Activated T-cell treated with anti-CD3 and anti-CD28 coated beads for 48 hours (primary cell): ENCODE results near the gene LEFTY1.
A peak's percentile ranks its signal among the peaks of the same experiment; 100 is the strongest.
"Not testable (repeated sequence)": the region's sequence is repeated elsewhere in the genome, so short reads cannot be mapped to it uniquely, and the experiment has no call there.

ENCODE experiments used
- DNase-seq: peaks from one replicate; pipeline ENCODE4 v3.0.0-alpha.2; 2020; ENCODE audit warnings: low read depth

The LEFTY1 gene

GRCh38 chr1:225887554-225888288, 1.2 kb downstream of the LEFTY1 start:
- DNase-seq, result not testable (repeated sequence)

- DNase-seq, result no peak
Measured at GRCh38 chr1:225887030-225887314, 2.0 kb downstream of the LEFTY1 start.

GRCh38 chr1:225886159-225887029, 2.6 kb downstream of the LEFTY1 start:
- DNase-seq, result no peak

- DNase-seq, result no peak
Measured at GRCh38 chr1:225885336-225885735, 3.6 kb downstream of the LEFTY1 start.

GRCh38 chr1:225883616-225884265, 5.2 kb downstream of the LEFTY1 start:
- no peak for DNase-seq

DNA sequence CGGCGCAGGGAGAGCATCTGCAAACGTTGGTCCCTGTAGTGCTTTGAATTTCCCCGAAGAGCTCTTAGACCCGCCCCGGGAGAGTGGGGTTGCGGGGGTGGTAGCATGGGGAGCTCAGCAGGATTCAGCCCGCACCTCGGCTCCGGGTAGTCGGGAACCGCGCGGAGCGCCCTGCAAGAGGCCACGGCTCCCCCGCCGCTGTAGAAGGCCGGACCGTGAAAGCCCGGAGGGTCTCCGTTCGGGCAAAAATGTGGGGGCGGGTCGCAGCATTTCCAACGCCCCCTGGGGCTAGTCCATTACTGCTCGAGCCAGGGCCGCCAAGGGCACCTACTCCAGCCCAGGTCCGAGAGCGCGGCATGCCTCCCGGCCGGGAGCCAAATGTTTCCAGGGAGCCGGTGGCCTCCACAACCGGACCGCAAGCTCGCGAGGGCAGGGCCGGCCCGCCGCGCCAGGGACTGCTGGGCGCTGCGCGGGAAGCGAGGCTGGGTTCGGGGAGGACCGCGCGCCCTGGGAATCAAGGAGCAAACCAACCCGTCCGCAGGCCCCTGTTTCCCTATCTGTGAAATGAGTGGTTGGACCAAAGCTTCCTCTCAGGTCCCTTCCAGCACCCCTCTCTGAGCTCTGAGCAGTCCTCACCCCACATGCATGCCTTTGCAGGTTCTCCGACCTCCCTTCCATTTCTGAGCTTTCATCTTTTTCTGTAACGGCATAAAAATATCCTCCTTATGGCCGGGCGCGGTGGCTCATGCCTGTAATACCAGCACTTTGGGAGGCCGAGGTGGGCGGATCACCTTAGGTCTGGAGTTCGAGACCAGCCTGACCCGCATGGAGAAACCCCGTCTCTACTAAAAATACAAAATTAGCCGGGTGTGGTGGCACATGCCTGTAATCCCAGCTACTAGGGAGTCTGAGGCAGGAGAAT, 6.0 kb downstream of the LEFTY1 start:
- peak; percentile 43 for DNase-seq

DNA sequence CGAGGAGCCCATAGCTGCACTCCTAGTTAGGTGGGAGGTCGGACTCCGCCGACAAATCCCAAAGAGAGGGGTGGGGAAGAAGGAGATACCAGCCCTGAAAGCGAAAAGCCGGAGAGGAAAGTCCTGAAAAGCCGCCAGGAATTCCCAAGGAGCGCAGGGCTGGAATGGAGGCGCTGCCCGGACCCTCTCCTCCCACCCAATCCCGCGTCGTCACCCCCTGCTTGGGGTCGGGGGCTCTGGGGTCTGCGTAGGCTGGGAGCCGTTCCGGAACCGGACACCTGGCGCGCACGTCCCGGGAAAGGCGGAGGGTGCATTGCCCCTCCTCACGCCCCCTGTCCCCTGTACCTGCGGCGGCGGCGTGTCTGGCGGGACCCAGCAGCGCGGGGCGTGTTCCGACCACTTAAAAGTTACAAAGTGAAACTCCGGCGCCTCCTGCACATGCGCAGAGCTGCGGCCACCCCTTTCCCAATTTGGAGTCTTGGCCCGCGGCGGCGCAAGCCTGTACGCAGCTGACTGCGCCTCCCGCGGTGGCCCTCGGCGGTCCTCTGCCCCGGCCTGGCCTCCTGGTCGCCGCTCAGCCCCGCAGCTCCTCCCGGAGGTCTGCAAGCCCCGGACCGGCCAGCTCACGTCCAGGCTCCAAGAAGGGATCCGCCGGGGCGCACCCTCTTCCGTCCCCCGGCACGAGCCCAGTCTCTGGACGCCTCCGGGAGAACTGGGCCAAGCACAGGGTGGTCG, 6.8 kb downstream of the LEFTY1 start, which contains the start of gene TMEM63A:
Gene TMEM63A (minus strand): TSS at position 422 of the 735 bp plus-strand sequence. CDS start 4,800 bp downstream, outside the sequence.
- DNase-seq, result peak; percentile 81

- DNase-seq, result no peak
Measured at GRCh38 chr1:225881081-225881958, 7.6 kb downstream of the LEFTY1 start.

GRCh38 chr1:225880636-225881035, 8.3 kb downstream of the LEFTY1 start:
- no peak for DNase-seq

DNA sequence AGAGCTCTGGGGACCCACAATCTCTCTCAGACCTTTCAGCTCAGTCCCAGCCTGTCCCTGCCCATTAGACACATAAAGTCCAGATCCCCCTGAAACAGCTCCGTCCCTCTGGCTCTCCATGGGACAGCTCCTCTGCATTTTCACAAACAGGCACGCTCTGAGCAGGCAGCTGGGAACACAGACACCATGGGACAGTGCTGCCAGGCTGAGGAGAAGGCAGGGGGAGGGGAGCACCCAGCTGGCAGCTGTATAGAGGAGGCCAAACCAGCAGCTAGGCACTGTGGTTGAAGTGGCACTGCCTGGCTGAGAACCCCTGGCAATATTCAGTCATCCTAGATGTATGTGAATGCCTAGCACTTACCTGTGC, 8.7 kb downstream of the LEFTY1 start:
- DNase-seq, result no peak

DNA sequence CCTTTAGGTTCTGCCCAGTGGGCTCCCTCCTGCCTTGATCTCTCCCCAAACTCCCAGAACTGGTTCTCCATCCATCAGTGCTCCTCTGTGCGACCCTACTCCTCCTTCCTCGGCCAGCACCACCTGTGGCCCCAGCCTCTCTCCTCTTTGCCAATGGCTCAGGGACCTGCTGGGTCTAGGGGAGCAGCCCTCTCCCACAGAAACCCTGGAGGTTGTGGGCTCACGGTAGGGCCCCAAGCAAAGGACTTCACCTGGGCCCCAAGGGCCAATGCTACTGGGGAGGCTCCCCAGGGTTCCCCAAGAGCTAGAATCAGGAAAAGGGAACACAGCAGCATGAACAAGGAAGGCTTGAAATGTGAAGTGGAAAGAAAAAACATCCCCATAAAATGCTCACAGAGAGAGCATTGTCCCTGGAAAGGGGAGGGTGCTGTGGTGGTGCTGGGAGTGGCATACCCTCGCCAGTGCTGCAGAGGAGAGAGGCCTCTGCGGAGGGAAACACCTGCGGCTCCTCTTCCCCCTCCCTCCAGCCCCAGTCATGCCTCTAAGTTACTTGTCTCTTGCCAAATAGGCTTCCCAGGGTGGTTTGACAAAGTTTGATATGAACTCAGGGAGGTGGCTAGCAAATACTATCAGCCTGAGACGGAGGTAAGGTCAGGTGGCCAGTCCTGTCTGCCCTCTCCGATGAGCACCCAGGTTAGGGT, 9.3 kb downstream of the LEFTY1 start:
- no peak for DNase-seq

DNA sequence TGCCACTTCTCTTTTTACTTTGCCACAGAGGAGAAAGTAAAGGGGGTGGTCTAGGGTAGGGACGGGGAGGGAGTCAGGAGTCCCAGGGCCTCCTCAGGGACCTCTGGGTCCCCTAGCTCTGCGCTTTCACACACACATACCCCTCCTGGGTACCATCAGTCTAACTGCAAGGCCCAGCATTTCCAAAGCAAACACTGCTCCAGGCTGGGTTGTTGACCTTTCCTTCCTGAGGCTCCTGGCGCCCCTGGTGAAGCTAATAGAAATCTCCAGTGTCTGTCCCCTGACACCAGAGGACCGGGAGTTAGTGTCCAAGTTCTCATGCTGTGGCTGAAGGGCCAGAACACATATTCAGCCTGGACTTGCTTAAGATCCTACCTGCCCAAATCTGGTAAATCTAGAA, 10.7 kb downstream of the LEFTY1 start:
- no peak for DNase-seq

DNA sequence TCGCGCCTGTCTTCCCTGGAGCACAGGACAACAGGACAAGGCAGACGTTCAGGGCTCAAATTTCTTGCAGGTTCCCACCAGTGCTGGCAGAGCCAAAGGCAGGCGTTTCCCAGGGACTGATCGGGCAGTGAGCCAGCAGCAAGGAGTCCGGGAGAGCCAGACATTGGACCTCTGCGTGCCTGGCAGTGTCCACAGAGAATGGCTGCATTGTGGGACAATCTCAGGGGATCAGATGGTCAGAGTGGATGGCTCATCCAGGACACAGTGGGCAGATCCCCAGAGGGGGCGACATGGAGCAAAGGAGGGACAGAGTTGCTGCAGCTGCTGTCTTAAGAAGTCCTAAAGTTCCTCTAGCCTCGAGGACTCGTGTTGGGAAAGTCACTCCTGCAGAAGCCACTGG, 11.4 kb downstream of the LEFTY1 start:
- no peak for DNase-seq

- no peak for DNase-seq
Measured at GRCh38 chr1:225876900-225877510, 11.9 kb downstream of the LEFTY1 start.

GRCh38 chr1:225875044-225875815, 13.7 kb downstream of the LEFTY1 start:
- no peak for DNase-seq

DNA sequence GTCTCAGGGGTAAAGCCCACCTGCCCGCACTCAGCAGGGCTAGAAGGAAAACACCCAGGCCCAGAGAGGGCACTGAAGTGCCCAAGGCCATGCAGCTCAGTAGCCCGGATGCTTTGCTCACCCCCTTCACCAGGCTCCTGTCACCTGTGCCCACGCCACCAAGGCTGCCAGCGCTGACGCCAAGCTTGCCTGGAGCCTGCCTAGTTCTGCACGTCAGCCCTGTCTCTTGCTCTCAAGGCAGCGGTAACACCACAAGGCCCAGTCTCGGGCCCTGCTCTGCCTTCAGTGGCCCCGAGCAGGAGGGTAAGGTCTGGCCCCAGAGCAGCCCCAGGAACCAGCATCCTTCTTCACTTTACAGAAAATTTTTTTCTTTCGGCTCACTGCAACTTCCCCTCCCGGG, 14.5 kb downstream of the LEFTY1 start:
- no peak for DNase-seq

- no peak for DNase-seq
Measured at GRCh38 chr1:225873281-225873850, 15.6 kb downstream of the LEFTY1 start.

DNA sequence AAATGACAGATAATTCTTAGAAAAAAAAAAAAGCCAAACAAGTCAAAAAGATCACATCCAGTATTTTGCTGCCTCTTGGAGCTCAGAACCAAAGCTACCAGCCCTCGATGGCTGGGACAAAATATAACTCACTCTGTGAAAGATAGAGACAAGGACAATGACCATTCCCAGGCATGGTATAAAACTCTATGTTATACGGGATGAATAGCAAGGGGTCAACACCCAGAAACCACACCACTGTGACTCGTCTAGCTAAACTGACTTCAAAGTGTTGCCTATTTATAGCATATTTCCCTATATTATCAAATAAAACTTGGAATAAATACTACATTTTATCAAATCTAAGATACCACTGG, 16.9 kb downstream of the LEFTY1 start:
- DNase-seq, result no peak
